Natural killer cell treated with Interleukin-12 subunit alpha and Interleukin-12 subunit beta and Interleukin-15 and Interleukin-18, amount 100 ng/mL, for 72 hours (primary cell): ENCODE results near the gene IRX6. TPM values are rescaled to one million over a fixed set of nuclear protein-coding genes. Genes with fewer than 3 reads are reported as not detected.

Source experiments
- ATAC-seq, 2 donors: fragments of 150-1000 bp; cut with Tn5 transposase in 1 of 2; sonication (Bioruptor Pico), chemical (Tn5 transposase) in 1 of 2; 2 replicates each; pipeline ENCODE4 v1.10.0; 2021
- DNase-seq: peaks from one replicate; pipeline ENCODE4 v3.0.0; 2022; ENCODE audit warnings: low spot score
- H3K27ac Mint-ChIP-seq, 2 donors: 1 replicate in 1 of 2; 2 replicates in 1 of 2; pipeline ENCODE4 v1.8.0; 2022; ENCODE audit warnings: mixed read lengths in 2 of 2, mild to moderate bottlenecking in 1 of 2, moderate library complexity in 1 of 2
- H3K27me3 Mint-ChIP-seq, 2 donors: 1 replicate in 1 of 2; 2 replicates in 1 of 2; pipeline ENCODE4 v1.8.0; 2022; ENCODE audit warnings: mixed read lengths in 2 of 2
- H3K36me3 Mint-ChIP-seq: one replicate; pipeline ENCODE4 v1.8.0; 2022; ENCODE audit warnings: mixed read lengths
- H3K4me1 Mint-ChIP-seq, 2 donors: 1 replicate in 1 of 2; 2 replicates in 1 of 2; pipeline ENCODE4 v1.8.0; 2022; ENCODE audit warnings: low read depth in 2 of 2, mixed read lengths in 2 of 2, mild to moderate bottlenecking in 1 of 2
- H3K4me3 Mint-ChIP-seq: one replicate; pipeline ENCODE4 v1.8.0; 2022; ENCODE audit warnings: mixed read lengths
- H3K9me3 Mint-ChIP-seq: 2 replicates; pipeline ENCODE4 v1.8.0; 2022; ENCODE audit warnings: mixed read lengths
- total RNA-seq, 2 donors: library from RNA; stranded (reverse); gene quantifications; one replicate each; pipeline ENCODE4 v1.2.3, GENCODE V29; 2022

Gene IRX6
- total RNA-seq, 2 donors from 2014 or later = not detected

GRCh38 chr16:55379876-55380390 lies 55.9 kb downstream of the IRX6 start:
- Mint-ChIP-seq H3K4me1 (no peaks in the 10 kb centered on the region), H3K4me3 (no peak overlapping the region), H3K9me3 (no peaks in the 10 kb centered on the region), H3K36me3 (no peaks in the 10 kb centered on the region), H3K27ac (no peak overlapping the region), H3K27me3 (peaks cover 5 to 17% of the 10 kb centered on the region in 2 donors)
- DNase-seq (no peak), ATAC-seq (no peak)

Other genes starting within 250 kb of the IRX6 start
- gene MMP2, start 155.0 kb downstream of the IRX6 start, total RNA-seq = not detected
- gene LPCAT2, start 184.9 kb downstream of the IRX6 start, total RNA-seq = 1 to 10 TPM in 1 of 2 donors, under 1 TPM in 1; 0.31 to 2.9 TPM
- not detected for gene CAPNS2, start 242.5 kb downstream of the IRX6 start, total RNA-seq